Muscle layer of duodenum (tissue), 2 donors: ENCODE data around the gene MRPL45.

Source experiments
- H3K27ac ChIP-seq: one replicate; pipeline ENCODE4 v1.7.0; 2013; ENCODE audit warnings: mild to moderate bottlenecking, low read length
- H3K27me3 ChIP-seq: one replicate; pipeline ENCODE4 v1.7.0; 2013; ENCODE audit warnings: low read depth, mild to moderate bottlenecking, control low read depth, low read length
- H3K36me3 ChIP-seq, 2 donors: one replicate each; pipeline ENCODE4 v1.7.0; 2013; ENCODE audit warnings: low read length in 2 of 2, control low read depth in 1 of 2, mild to moderate bottlenecking in 1 of 2; ENCODE audit not compliant: insufficient read depth in 2 of 2, control insufficient read depth in 1 of 2
- H3K4me1 ChIP-seq, 2 donors: one replicate each; pipeline ENCODE4 v1.7.0; 2013; ENCODE audit warnings: low read length in 2 of 2, mild to moderate bottlenecking in 2 of 2, control low read depth in 1 of 2, moderate library complexity in 1 of 2; ENCODE audit not compliant: insufficient read depth in 2 of 2, control insufficient read depth in 1 of 2
- H3K4me3 ChIP-seq, 2 donors: one replicate each; pipeline ENCODE4 v1.7.0; 2013; ENCODE audit warnings: low read length in 2 of 2, low read depth in 1 of 2, mild to moderate bottlenecking in 1 of 2
- H3K9me3 ChIP-seq, 2 donors: one replicate each; pipeline ENCODE4 v1.7.0; 2013; ENCODE audit warnings: low read length in 2 of 2, control low read depth in 1 of 2, mild to moderate bottlenecking in 1 of 2; ENCODE audit not compliant: control insufficient read depth in 1 of 2
- donor health status: healthy.

Gene MRPL45

DNA sequence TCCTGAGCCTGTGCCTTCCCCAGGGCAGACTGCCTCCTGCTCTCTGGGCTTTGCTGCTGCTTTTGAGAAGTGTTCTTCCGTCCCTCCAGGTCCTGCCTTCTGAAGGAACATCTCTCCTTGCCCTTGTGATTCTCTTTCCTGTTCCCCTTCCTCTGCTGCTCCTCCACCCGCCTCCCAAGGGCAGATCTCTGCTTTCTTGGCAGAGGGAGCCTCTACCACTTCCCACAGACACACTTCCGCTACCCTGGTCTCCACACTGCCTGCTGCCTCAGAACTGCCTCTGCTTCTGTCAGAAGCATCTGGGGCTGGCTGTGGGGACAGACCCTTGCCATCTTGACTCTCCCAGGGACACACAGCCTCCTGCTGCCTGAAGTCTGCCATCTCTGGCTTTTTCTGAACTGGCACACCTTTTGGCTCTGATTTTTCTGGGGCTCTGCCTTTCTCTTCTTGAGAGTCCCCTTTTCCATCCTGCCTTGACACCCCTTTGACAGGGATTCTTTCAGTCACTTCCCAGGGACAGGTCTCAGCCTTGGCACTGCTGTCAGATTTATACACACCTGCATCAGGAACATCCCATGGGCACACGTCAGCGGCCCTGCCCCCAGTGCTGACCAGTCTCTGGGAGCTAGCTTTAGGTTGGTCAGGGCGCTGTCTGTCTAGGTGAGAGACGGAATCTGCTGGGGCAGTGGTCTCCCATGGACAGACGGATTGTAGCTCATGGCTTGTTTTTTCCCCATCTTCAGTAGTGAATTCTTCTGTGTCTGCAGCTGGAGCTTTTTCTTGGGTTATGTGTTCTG is 30.2 kb downstream of the MRPL45 start:
- Histone ChIP-seq H3K27me3 (no peaks in the 10 kb centered on the region), H3K9me3 (no peaks in the 10 kb centered on the region), H3K4me3 (no peak overlapping the region), H3K27ac (no peak overlapping the region), H3K4me1 (no peaks in the 10 kb centered on the region), H3K36me3 (peaks cover 5 to 14% of the 10 kb centered on the region in 2 donors)

DNA sequence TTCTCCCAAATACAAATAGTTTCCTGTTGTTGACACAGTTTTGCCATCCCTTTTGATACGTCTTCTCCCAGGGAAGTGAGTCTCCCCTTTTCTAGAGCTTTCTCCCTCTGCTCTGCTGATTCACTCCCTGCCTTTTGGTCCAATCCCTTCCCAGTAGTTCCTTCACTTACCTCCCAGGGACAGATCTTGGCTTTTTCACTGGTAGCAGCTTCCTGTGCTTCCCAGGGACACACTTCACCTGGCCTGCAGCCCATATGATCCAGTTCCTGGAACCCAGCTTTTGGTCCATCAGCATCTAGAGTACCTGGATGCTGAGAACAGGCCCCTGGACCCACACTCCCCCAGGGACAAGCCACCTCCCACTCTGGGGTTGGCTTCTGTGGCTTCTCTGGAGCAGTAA is 31.0 kb downstream of the MRPL45 start:
- H3K27me3 ChIP-seq = no peaks in the 10 kb centered on the region
- no peak overlapping the region for H3K27ac ChIP-seq
- no peaks in the 10 kb centered on the region for H3K9me3 ChIP-seq
- H3K4me3 ChIP-seq = no peak overlapping the region
- peaks cover 0 to 8% of the 10 kb centered on the region in 2 donors for H3K36me3 ChIP-seq
- H3K4me1 ChIP-seq = no peaks in the 10 kb centered on the region

DNA sequence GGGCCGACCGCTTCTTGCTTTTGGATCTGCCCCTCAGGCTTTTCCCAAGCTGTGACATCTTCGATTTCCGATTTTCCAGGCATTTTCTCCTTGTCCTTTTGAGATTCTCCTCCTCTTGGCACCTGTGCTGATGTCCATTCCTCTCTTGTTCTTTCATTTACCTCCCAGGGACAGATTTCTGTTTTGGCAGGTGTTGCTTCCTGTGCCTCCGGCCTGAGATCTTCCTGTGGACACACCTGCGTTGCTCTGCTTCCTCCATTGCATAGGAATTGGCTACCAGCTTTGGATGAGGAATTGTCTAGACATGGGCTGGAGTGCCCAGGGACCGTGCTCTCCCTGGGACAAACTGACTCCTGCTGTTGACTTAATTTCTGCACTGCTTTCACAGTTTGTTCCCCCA is 31.7 kb downstream of the MRPL45 start:
- H3K4me1 ChIP-seq = no peaks in the 10 kb centered on the region
- no peak overlapping the region for H3K4me3 ChIP-seq
- peaks cover 0 to 2% of the 10 kb centered on the region in 2 donors for H3K36me3 ChIP-seq
- no peaks in the 10 kb centered on the region for H3K27me3 ChIP-seq
- H3K9me3 ChIP-seq = no peaks in the 10 kb centered on the region
- no peak overlapping the region for H3K27ac ChIP-seq

DNA sequence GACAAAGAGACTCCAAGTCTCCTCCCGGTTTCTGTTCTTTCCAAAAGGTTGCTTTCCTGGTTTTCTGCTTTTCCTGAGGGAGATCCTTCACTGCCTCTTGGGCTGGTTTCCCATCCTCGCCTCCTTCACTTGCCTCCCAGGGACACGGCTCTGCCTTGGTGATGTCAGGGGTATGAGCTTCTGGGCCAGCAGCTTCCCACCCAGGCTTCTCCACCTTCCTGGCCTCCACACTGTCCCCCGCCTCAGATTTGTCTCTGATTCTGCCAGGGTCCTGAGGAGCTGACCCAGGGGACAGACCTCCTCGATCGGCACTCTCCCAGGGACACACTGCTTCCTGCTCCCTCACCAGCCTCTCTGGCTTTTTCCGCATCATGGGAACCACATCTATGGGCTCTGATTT is 32.3 kb downstream of the MRPL45 start:
- Histone ChIP-seq H3K4me1 (no peaks in the 10 kb centered on the region), H3K27me3 (no peaks in the 10 kb centered on the region)

DNA sequence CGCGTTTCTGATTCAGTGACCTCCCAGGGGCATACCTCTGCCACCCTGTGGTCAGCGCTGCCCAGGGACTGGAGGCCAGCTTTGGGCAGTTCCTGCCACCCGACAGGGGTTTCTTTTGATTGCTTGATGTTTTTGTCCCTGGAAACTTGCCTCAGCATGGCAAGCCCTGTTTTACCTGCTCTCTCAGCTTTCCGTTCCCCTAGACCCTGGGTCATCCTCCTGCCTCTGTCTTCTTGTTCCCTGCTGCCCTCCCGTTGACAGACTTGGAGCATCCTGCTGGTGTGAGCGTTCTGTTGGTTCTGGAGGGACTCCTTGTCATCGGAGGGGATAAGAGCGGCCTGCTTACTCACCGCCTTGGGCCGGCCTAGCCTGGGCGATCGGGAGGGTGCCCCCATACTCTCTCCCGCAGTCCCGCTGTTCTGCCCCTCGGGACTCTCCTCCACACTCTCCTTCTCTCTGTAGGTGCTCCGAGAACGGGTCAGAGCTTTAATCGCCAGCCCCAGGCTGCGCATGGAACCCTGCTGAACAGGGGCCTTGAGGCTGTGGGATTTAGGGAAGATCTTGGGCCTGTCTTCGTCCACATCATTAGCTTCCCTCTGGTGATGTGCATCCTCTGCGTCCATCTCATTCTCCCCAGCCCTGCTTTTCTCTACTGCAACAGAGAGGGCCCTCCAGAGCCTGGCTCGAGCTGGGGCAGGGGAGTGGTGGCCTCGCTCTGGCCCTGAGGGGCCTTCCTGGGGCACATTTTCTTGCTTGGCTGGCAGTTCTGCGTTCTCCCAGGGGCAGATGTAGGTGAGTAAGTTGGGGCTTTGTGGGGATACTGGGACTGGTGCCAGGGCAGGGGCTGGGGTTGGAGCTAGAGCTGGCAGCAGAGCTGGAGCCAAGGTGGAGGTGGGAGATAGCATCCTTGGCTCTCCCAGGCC is 33.1 kb downstream of the MRPL45 start:
- Histone ChIP-seq H3K27me3 (no peaks in the 10 kb centered on the region), H3K4me3 (no peak overlapping the region), H3K4me1 (no peaks in the 10 kb centered on the region), H3K9me3 (no peaks in the 10 kb centered on the region), H3K36me3 (no peaks in the 10 kb centered on the region), H3K27ac (no peak overlapping the region)

More for the DNA sequence above, 32.3 kb downstream of the MRPL45 start:
- no peak overlapping the region for H3K4me3 ChIP-seq
- no peaks in the 10 kb centered on the region for H3K36me3 ChIP-seq
- no peak overlapping the region for H3K27ac ChIP-seq
- H3K9me3 ChIP-seq = no peaks in the 10 kb centered on the region

DNA sequence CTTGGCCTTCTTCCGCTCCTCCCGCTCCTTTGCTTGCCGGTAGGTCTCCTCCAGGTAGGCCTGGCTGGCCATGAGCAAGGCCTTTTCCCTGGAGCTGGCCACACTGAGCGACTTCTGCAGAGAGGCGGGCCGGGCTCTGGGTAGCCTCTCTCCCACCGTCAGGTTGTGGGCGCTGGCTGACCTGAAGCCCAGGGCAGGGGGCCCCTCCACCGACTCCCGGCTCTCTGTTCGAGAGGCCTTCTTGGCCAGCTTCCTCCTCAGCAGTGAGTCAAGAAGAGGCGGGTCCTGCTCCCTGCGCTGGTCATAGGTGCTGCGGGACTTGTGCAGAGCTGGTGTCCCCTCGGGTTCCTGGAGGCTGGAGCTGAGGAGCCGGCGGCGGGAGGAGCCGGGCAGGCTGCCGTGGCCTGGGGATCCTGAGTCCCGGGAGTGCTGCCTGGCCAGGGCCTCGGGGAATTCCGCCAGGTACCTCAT is 34.0 kb downstream of the MRPL45 start:
- H3K36me3 ChIP-seq = no peaks in the 10 kb centered on the region
- no peak overlapping the region for H3K4me3 ChIP-seq
- no peaks in the 10 kb centered on the region for H3K27me3 ChIP-seq
- H3K4me1 ChIP-seq = no peaks in the 10 kb centered on the region
- H3K9me3 ChIP-seq = no peaks in the 10 kb centered on the region
- H3K27ac ChIP-seq = no peak overlapping the region

DNA sequence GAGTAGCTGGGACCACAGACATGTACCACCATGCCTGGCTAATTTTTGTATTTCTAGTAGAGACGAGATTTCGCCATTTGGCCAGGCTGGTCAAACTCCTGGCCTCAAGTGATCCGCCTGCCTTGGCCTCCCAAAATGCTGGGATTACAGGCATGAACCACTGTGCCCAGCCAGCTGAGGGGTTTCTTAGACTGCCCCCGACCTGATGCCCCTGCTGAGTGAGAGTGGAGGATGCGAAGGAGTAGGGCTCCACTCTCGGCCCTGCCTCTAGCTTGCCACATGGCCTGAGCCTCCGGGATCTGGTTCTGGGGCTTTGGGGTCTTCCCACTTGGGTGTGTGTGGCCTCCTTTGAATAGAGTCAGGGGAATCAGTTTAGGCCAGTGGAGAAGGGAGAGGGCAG is 35.8 kb downstream of the MRPL45 start:
- no peak overlapping the region for H3K4me3 ChIP-seq
- H3K36me3 ChIP-seq = no peaks in the 10 kb centered on the region
- no peak overlapping the region for H3K27ac ChIP-seq
- H3K4me1 ChIP-seq = no peaks in the 10 kb centered on the region
- no peaks in the 10 kb centered on the region for H3K9me3 ChIP-seq
- H3K27me3 ChIP-seq = no peaks in the 10 kb centered on the region

DNA sequence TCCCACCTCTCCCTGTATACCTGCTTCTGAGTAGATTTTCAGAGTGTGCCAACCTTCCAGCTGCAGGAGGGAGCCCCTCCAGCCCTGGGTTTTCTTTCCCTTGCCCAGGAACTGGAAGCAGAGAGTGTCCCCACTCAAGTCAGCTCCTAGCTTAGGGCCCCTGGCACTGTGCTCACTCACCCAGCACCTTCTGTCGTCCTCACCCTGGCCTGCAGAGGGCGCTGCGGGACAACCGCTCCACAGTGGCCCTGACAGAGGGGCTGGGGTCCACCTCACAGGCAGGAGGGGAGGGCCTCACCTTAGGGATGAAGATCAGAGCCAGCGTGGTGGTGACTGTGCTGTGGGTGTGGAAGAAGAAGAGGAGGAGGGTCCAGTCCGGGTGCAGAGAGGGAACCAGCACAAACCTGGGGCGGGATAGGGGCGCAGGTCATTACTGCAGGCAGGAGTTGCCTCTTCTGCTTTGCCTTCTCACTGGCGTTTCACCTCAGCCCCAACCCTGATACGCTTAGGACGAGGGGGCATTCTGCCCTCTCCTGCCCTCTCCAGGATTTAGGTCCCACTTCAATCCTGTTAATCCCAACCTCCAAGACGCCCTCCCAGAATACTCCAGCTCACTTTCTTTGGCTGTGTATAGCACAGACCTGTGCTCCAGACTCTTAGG is 36.8 kb downstream of the MRPL45 start:
- Histone ChIP-seq H3K4me1 (no peaks in the 10 kb centered on the region), H3K27me3 (no peaks in the 10 kb centered on the region)

DNA sequence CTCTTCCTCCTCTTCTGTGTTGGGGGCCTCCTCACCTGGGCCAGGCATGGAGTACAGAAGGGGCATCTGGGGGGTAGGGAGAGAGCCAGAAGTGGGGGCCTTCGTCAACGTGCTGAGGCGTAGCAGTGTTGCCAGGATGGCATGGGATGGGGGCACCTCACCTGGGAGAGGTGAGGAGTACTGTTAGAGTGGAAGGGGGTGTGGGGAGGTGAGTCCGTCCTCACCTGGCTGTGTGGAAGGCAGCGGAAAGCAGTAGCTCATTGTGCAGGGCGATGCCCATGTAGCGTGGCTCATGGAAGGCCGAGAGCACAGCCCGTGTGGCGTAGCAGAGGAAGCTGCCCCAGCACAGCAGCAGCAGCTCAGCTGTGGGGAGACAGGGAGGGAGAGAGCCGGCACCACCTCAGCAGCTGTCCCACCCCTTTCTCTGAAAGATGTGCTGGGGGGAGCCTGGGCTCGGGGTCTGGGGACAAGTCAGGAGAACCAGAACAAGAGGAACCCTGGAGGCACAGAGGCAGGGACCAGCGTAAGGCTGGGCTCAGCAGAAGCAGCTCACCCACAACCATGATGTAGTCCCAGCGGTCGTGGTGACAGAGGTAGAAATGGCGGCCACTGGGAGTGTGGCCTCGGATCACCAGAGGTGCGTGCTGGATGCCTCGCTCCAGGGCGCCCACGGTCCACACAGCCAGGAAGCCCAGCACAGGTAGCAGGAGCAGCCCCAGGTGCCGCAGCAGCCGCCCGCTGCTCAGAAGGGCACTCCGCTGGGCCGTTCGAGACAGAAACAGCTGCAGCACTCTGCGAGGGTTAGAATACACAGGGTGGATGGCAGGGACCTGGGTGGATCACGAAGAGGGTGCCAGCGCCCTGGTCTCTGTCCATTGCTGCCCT is 37.8 kb downstream of the MRPL45 start:
- H3K27me3 ChIP-seq = no peaks in the 10 kb centered on the region
- no peaks in the 10 kb centered on the region for H3K36me3 ChIP-seq
- no peaks in the 10 kb centered on the region for H3K4me1 ChIP-seq
- H3K27ac ChIP-seq = no peak overlapping the region
- H3K9me3 ChIP-seq = no peaks in the 10 kb centered on the region
- no peak overlapping the region for H3K4me3 ChIP-seq

More for the DNA sequence above, 36.8 kb downstream of the MRPL45 start:
- Histone ChIP-seq H3K27ac (no peak overlapping the region), H3K36me3 (no peaks in the 10 kb centered on the region), H3K4me3 (no peak overlapping the region), H3K9me3 (no peaks in the 10 kb centered on the region)

DNA sequence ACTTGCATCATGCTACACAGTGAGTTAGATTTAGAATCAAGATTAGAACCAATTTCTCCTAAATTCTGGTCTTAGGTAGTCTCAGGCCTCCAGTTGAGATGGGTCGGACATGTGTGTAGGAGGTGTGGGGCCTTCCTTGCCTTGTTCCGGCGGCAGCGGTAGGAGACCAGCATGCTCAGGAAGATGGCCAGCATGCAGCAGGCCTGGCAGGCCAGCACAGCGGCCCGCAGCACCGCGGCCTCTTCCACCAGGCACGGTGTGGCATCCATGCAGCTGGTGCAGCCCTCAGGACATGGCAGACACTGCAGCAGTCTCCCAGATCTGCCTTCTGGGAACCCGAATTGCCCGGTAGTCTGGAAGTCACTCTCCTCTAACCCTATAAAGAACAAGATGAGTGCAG is 39.9 kb downstream of the MRPL45 start:
- Histone ChIP-seq H3K4me3 (no peak overlapping the region), H3K27ac (no peak overlapping the region), H3K27me3 (no peaks in the 10 kb centered on the region), H3K9me3 (no peaks in the 10 kb centered on the region), H3K4me1 (peaks cover 0 to 5% of the 10 kb centered on the region in 2 donors), H3K36me3 (no peaks in the 10 kb centered on the region)
